Heart left ventricle (tissue), 16 donors: ENCODE measurements around the gene CYBA. TPM values are rescaled to one million over a fixed set of nuclear protein-coding genes. Genes with fewer than 3 reads are reported as not detected.

Experiments used
- ATAC-seq, 4 donors: fragments of 200-7000 bp; cut with Tn5 transposase; one replicate each; pipeline ENCODE4 v1.9.1; 2020 to 2022; ENCODE audit warnings: moderate library complexity in 4 of 4, mild to moderate bottlenecking in 3 of 4, moderate number of reproducible peaks in 1 of 4
- DNase-seq, 5 donors: peaks; one replicate each; pipeline ENCODE4 v3.0.0-alpha.2; 2020
- H3K27ac ChIP-seq, 12 donors: fragments of 200-600 bp; sonication (generic) in 4 of 12; one replicate each; pipeline versions ENCODE4 v1.5.0 to v1.8.0; 2016 to 2022; ENCODE audit warnings: mild to moderate bottlenecking in 2 of 12
- H3K27me3 ChIP-seq, 9 donors: fragments of 200-600 bp; sonication (generic) in 2 of 9; one replicate each; pipeline versions ENCODE4 v1.5.1 to v1.8.0; 2016 to 2022; ENCODE audit warnings: mild to moderate bottlenecking in 3 of 9
- H3K36me3 ChIP-seq, 9 donors: fragments of 200-600 bp; sonication (generic) in 2 of 9; one replicate each; pipeline versions ENCODE4 v1.5.0 to v1.8.0; 2018 to 2022; ENCODE audit warnings: mild to moderate bottlenecking in 2 of 9
- H3K4me1 ChIP-seq, 12 donors: fragments of 200-600 bp; sonication (generic) in 4 of 12; one replicate each; pipeline versions ENCODE4 v1.5.0 to v1.8.0; 2016 to 2022; ENCODE audit warnings: mild to moderate bottlenecking in 3 of 12
- H3K4me3 ChIP-seq, 12 donors: fragments of 200-600 bp; sonication (generic) in 4 of 12; one replicate each; pipeline versions ENCODE4 v1.5.0 to v1.8.0; 2017 to 2022; ENCODE audit warnings: mild to moderate bottlenecking in 9 of 12, moderate library complexity in 4 of 12
- H3K9me3 ChIP-seq, 12 donors: fragments of 200-600 bp; sonication (generic) in 4 of 12; one replicate each; pipeline versions ENCODE4 v1.5.0 to v1.8.0; 2016 to 2022; ENCODE audit warnings: mild to moderate bottlenecking in 1 of 12
- CTCF ChIP-seq, 12 donors: fragments of 200-600 bp; sonication (generic) in 4 of 12; IDR thresholded peaks; one replicate each; pipeline versions ENCODE4 v1.5.0 to v1.8.0; 2018 to 2022; ENCODE audit warnings: antibody characterized with exemption in 12 of 12, mild to moderate bottlenecking in 5 of 12
- POLR2A ChIP-seq, 2 donors: fragments of 450-650 bp; IDR thresholded peaks; one replicate each; pipeline ENCODE4 v1.6.1; 2017; ENCODE audit warnings: antibody characterized with exemption in 2 of 2, mild to moderate bottlenecking in 2 of 2, moderate library complexity in 2 of 2
- WGBS, 4 donors: extraction: QIAGEN DNeasy Blood & Tissue Kit in 2 of 4; methylation state at CpG; one replicate each; pipeline versions ENCODE4 v1.1.5 to v1.1.7; 2013 to 2018; 5-methylcytosine and 5-hydroxymethylcytosine counted together
- intact Hi-C, 10 donors: fragments of 100-400 bp; cut with DNase I; formaldehyde crosslinking; loops; one replicate each; pipeline versions ENCODE4 v1.11.1 to v1.14.2; 2022
- polyA plus RNA-seq, 2 donors: library from polyadenylated mRNA; stranded (reverse); fragments of 200-250 nt; gene quantifications; one replicate each; pipeline ENCODE4 v1.2.3, GENCODE V29; 2013
- total RNA-seq, 9 donors: library from RNA; depleted of rRNA in 2 of 9; stranded (reverse); fragments of >200 nt in 2 of 9; fragmentation: NEBNext Ultra II Directional in 3 of 9; extraction: Animal tissue kit (Norgen Biotek cat#: 25700) in 3 of 9; gene quantifications; one replicate each; pipeline versions ENCODE4 v1.1.0 to v1.2.4, GENCODE V29; 2016 to 2023
- donor health status: ischemic (EF 13 %, LVEDD 7.1; RV severe dilation, severe dysfunction).
- donor health status: healthy with polysubstance abuse.
- donor health status: DM: no; HTN: yes; CAD: no.
- donor health status: DM: no; HTN: no; CAD: no.
- donor health status: ischemic (EF 25% LVEDD 6.9; RV normal size, moderate dysfunction).
- donor health status: ischemic (EF 25% LVEDD 5.7; RV mildly dilated, moderate dysfunction).
- donor health status: healthy.
- donor health status: DM: yes; HTN: yes; CAD: no.
- donor health status: ischemic (EF 35%, LVEDD 5.7; RV mildly dilated, moderate dysfunction).
- donor health status: nonischemic (EF 11% LVEDD 7.7; RV severe dilation, severe dysfunction).
- donor health status: DM: yes; HTN: yes; CAD: no.
- donor health status: PGD.
- donor health status: ischemic (EF 29% LVEDD 5.4; RV normal size, mild dysfunction).
- donor health status: nonischemic (EF 23%, LVEDD 6.1; RV moderate dilation, normal function).

The CYBA gene
- total and polyA plus RNA-seq, 11 donors: 22.6 to 227 (median 46.5) TPM

- TF ChIP-seq POLR2A (IDR thresholded peaks at IDR 0.05) (no peak), CTCF (IDR thresholded peaks at IDR 0.05) (peak in 10 of 12 donors; percentile 15 to 42 (median 26))
- no peaks in the 10 kb centered on the region for H3K9me3 ChIP-seq
- H3K36me3 ChIP-seq: peaks cover 0 to 47% (median 39%) of the 10 kb centered on the region in 9 donors
- DNase-seq: no peak
- H3K4me1 ChIP-seq: peaks cover 4 to 43% (median 27%) of the 10 kb centered on the region in 12 donors
- no peak overlapping the region for H3K27ac ChIP-seq
- intact Hi-C loops: loop anchor here in 1 of 10 donors (5.0 kb wide), 1 partner anchor 106 kb away; no protein-coding TSS in a partner anchor
- WGBS, 4 donors: 83 to 85% (median 84%) methylated on average over 33 to 37 of the region's 37 CpGs
- H3K4me3 ChIP-seq: no peak overlapping the region
- no peaks in the 10 kb centered on the region for H3K27me3 ChIP-seq
- ATAC-seq: no peak
These were observed 47.2 kb upstream of the CYBA start for GRCh38 chr16:88697831-88698615.

GRCh38 chr16:88697116-88697830, 46.4 kb upstream of the CYBA start:
- peaks cover 4 to 43% (median 20%) of the 10 kb centered on the region in 12 donors for H3K4me1 ChIP-seq
- no peak for ATAC-seq
- H3K4me3 ChIP-seq: no peak overlapping the region
- no peak overlapping the region for H3K27ac ChIP-seq
- WGBS, 4 donors: 86 to 89% (median 87%) methylated on average over 33 to 47 of the region's 47 CpGs
- no peak for TF ChIP-seq CTCF (IDR thresholded peaks at IDR 0.05)
- TF ChIP-seq POLR2A (IDR thresholded peaks at IDR 0.05): no peak
- intact Hi-C loops: loop anchor here in 1 of 10 donors (5.0 kb wide), 1 partner anchor 105 kb away; no protein-coding TSS in a partner anchor
- no peaks in the 10 kb centered on the region for H3K27me3 ChIP-seq
- H3K9me3 ChIP-seq: no peaks in the 10 kb centered on the region
- H3K36me3 ChIP-seq: peaks cover 0 to 47% (median 39%) of the 10 kb centered on the region in 9 donors
- DNase-seq: no peak

- no peaks in the 10 kb centered on the region for H3K9me3 ChIP-seq
- ATAC-seq (no peak), DNase-seq (no peak)
- peaks cover 0 to 5% (median 0%) of the 10 kb centered on the region in 9 donors for H3K27me3 ChIP-seq
- H3K4me1 ChIP-seq: peaks cover 3 to 43% (median 12%) of the 10 kb centered on the region in 12 donors
- H3K4me3 ChIP-seq: no peak overlapping the region
- no peak overlapping the region for H3K27ac ChIP-seq
- intact Hi-C loops: loop anchor here in 1 of 10 donors (5.0 kb wide), 1 partner anchor 104 kb away; no protein-coding TSS in a partner anchor
- TF ChIP-seq CTCF (IDR thresholded peaks at IDR 0.05) (no peak), POLR2A (IDR thresholded peaks at IDR 0.05) (no peak)
- WGBS, 4 donors: 90 to 94% (median 90%) methylated on average over 14 of the region's 14 CpGs
- peaks cover 0 to 47% (median 39%) of the 10 kb centered on the region in 9 donors for H3K36me3 ChIP-seq
These were observed 45.6 kb upstream of the CYBA start for GRCh38 chr16:88696441-88696840.

GRCh38 chr16:88695753-88696152, 44.9 kb upstream of the CYBA start:
- Histone ChIP-seq H3K4me3 (no peak overlapping the region), H3K36me3 (peaks cover 0 to 47% (median 39%) of the 10 kb centered on the region in 9 donors), H3K27ac (no peak overlapping the region), H3K4me1 (peaks cover 0 to 37% (median 7%) of the 10 kb centered on the region in 12 donors), H3K9me3 (no peaks in the 10 kb centered on the region), H3K27me3 (peaks cover 0 to 10% (median 0%) of the 10 kb centered on the region in 9 donors)
- intact Hi-C loops: loop anchor here in 1 of 10 donors (5.0 kb wide), 1 partner anchor 103 kb away; no protein-coding TSS in a partner anchor
- 94 to 96% (median 95%) methylated on average over 6 to 7 of the region's 7 CpGs for WGBS, 4 donors
- ATAC-seq (no peak), DNase-seq (no peak)
- TF ChIP-seq CTCF (IDR thresholded peaks at IDR 0.05): no peak
- no peak for TF ChIP-seq POLR2A (IDR thresholded peaks at IDR 0.05)
